GM18873 (cell line): ENCODE data around the gene OSBPL3.

Experiments used
- ATAC-seq: cut with Tn5 transposase; IDR thresholded peaks from one replicate; pipeline ENCODE4 v1.9.1; 2021; ENCODE audit warnings: mild to moderate bottlenecking, moderate library complexity, moderate number of reproducible peaks; ENCODE audit not compliant: unreplicated experiment, low FRiP score

Gene OSBPL3

DNA sequence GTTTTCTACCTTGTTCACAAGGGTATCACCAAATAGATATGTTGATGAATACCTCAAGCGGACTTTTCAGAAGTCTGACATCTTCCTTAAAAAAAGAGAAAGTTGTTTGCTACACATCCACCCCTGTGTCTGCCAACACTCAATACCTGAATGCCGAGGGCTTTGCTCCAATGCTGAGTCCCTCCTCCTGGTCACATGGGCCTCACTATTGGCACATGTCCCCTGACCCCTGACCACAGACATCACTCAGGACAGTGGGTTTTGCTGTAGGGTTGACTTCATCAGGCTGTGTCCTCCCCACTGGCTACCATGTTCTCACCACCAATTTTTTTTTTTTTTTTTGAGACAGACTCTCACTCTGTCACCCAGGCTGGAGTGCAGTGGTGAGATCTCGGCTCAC, 76.4 kb downstream of the OSBPL3 start:
- no peak for ATAC-seq

DNA sequence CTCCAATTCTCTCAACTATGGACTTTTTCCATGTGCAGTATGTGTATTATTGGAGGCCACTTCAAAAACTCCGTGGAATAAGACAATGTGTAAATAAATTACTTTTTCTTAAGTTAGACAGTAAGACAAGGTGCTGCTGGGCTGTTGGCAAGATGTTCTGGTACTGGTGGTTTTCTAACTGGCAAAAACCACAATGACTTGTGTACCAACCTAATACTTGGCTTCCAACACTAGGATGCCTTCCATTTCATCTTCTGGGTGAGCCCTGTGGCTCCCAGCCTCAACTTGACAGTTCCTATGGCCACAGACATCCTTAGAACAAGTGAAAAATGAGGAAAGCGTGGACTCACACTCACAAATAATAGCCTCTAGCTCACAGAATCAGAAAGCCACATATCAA, 77.0 kb downstream of the OSBPL3 start:
- ATAC-seq = no peak

DNA sequence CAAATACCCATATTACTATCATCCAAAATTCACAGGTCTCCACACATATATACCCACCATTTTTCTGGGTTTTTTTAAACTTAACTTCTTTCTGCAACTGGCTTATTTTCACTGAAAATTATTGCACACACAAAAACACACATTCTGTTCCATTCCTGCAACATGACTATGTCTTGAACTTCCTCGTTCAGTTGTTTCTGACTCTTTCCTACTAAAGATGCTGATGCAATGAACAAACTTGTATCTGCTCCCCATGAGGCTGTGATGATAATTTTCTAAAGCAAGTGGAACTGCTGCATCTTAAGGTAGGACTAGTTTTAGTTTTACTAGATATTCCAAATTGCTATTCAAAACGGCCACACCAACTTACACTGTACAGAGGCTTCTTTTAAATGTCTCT, 77.7 kb downstream of the OSBPL3 start:
- ATAC-seq = no peak

DNA sequence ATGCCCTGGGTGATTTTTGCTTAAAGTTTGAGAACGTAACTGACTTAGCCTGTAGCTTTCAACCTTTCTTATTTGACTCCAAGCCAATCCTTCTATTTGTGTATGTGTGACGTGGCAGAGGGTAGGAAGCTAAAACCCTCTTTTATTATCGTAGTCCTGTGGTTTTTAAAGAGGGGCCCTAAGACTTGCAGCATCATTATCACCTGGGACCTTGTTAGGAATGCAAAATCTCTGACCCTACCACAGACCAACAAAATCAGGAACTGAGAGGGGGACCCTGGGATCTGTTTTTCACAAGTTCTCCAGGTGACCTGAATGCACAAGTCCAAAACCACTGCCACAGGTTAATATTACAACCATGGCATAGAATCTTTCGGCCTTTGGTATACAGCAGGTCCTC, 80.1 kb downstream of the OSBPL3 start:
- ATAC-seq = peak; percentile 45

DNA sequence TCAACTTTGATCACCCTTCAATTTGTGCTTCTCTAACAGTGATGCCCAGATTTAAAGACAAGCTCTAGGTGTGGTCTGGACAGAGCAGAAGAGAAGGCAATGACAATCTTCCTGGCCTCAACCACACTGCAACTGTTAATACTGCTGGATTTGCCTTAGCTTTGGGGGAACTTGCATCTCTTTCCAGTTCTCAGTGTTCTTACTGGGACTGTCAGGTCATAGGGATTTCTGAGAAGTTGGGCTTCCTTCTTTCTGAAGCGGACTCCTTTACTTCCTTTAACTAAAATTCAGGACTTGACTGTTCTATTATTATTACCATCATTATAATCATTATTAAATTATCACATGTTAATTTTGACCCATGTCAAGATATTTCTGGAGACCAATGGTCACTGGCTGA, 80.8 kb downstream of the OSBPL3 start:
- no peak for ATAC-seq

DNA sequence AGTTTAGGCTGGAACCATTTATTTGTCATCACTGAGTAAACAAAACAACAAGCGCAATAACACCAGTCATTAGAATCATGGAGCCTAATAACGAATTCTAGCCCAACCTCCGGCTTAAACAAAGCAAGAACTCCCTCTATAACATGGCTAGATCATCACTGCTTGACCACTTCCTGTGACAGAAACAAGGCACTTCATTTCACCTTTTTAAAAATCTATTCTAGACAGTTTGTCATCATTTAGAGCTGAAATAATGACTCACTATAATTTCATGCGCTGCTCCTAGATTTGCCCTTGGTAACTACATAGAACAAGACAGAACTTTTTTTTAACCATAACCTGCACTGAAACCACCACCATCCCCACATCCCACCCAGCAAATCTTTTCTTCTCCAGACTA, 81.3 kb downstream of the OSBPL3 start:
- no peak for ATAC-seq

DNA sequence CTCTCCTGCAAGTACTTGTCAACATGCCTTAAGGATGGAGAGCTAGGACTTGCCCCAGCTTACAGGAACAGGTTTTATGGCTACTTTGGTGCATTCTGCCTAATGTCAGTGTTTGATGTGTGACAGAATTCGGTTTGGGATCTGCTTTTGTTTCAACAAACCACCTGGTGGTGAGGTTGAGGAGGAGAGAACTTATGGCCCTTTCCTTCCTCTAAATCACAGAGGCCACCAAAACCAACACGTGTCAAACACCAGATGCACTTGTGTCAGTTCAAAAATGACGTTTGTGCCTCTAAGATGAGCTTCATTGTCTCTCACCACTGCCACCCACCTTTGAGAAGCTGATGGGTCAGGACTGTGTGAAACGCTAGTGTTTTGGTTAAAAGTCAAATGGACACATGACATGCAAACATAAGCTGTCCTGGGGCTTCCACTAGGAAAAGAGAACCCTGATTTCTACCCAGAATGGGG, 83.9 kb downstream of the OSBPL3 start:
- ATAC-seq = peak; percentile 62

DNA sequence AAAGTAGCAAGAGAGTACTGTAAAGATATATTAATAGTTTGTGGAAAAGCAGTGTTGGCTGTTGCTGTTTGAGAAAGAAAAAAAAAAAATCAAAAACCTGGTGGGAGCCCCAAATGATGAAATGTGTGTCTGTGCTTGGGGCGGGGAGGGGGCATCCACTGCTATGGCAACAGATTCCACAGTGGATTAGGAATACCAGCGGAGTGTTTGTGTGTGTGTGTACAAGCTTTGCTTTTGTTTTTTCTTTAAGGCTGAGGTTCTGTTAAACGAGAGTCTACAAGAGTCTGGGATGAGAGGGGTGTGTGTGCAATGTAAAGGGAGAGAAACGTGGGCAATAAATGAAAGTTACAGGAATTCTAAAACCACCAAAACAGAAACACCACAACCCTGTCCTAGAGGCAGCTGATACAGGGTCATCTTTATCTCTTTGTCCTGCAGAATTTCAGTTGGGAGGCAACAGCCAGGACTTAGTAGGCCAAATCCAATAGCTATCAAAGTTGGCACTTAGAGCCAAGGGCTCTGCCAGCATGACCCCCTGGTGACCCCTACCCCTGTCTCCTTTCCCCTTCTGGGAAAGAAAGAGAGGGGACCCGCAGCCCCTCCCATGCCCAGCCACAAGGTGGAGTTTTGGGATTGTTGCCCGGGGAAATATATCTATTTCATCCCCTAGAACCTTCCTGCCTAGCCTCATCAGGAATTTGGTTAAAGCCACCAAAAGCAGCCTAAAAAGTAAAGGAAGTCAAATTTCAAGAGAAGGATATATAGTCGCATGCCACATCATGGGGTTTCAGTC, 85.4 kb downstream of the OSBPL3 start:
- no peak for ATAC-seq

DNA sequence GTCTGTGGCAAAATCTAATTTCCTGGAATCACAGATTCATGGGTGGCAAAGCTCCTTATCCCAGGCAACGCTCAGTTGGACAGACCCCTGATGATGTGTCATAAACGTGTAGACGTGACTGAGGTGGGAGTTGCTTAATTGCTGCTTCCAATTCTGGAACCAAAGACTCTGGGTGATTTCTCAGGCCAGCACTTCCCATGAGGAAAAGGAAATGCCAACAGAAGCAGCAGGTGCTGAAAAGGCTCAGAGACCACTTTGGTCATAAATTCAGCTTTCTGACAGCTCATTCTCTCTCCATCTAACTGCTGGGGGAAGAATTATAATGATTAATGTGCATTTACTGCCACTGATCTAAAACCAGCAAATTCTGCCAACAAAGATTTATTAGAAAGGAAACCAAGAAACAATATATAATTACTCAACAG, 88.7 kb downstream of the OSBPL3 start:
- ATAC-seq = no peak

DNA sequence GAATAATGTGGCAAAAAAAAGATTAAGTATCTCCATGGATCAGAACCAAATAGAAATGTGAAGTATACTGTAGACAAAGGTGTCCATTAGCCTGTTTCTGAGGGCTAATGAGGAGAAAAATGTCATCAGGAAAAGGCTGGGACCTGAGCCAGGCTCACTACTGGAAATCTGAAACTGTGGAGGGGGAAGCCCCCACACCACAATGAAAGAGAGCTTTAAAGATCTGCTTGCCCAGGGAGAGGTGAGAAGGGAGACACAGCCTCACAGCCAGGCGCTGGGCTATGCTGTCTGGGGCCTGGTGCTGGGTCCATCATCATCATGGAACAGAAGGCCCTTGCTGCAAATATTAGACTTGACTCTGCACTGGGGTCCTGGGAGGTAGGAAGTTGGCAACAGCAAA, 90.4 kb downstream of the OSBPL3 start:
- no peak for ATAC-seq

DNA sequence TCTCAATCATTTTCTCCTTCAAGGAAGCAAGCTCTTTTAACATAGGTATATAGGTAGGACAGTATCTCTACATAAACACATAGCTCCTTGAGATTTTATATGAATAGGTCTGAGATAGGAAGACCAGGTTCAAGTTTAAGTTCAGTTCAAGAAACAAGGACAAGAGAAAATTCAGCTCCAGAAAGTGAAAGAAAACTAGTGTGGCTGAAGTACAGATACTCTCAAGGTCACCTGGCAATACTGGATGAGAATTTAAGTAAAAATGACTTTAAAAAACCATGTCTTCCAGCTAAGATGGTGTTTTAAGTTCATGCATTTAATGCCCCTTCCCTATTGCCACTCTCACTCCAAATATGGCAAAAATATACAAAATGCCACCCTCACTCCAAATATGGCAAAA, 91.3 kb downstream of the OSBPL3 start:
- ATAC-seq = no peak

DNA sequence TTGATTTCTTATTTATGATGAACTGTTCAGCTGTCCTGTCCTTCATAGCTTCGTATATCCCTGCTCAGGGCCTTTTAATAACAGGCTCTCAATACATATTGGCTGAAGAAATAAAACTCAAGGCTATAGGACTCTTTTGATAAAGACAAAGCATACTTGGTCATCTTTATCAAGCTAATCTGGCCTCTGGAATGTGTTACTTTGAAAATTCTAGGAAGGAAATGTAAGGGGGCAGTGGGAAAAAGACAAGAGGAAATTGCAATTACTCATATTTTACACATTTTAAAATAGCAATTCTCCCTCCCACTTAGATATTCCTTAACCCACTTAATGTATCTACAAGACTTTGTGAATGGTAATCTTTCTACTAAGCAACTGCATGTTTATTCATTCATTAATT, 94.3 kb downstream of the OSBPL3 start:
- ATAC-seq = no peak

DNA sequence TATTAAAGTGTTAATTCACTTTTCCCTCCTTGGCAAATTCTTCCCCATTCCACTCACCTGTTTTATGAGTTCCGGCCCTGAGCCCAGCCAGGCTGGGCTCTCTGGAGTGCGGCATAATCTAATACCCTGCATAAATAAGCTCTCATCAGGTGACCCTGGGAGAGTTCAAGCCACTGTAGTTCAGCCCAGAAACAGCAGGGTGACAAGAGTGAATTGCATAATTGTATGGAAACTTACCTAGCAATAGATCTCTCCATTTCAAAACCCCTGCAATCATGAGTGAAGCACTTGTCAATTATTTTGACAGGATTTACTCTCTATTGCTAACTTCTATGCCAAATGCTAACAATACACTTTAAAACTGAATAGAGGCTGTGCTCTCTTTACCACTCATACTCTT, 94.7 kb downstream of the OSBPL3 start:
- no peak for ATAC-seq

DNA sequence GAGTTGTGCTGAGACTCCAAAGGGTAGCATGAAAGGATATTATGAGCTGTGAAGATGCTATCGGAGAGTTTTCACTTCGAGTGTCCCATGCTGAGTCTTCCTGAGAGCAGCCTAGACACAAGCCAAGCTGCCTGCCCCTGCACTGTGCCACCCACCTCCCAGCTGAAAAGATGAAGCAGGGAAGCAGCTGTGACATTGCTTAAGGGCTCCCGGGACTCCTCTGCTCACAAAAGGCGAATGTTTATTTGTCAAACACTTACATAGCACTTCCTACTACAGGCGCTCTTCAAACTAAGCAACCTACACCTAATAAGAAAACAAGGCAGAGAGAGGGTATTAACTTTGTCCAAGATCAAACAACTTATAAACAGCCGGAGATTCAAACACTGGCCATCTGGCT, 95.6 kb downstream of the OSBPL3 start:
- no peak for ATAC-seq

DNA sequence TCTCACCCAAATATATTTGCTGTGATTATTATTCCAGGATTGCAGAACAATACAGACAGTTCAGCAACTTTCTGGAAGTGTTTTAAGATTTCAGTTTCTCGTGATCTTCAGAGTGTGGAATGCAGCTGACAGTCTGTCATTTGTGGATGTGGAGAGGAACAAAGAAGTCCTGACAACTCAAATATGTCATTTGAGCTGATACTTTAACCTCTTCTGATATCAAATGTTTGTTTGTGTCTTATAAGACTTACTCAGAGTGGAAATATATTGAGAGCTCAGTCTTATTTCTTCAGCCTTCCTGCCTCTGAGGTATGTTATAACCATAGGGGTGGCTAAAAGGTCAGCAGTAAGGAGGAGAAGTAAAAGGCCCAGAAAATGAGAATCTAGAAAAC, 96.4 kb downstream of the OSBPL3 start:
- ATAC-seq = no peak

DNA sequence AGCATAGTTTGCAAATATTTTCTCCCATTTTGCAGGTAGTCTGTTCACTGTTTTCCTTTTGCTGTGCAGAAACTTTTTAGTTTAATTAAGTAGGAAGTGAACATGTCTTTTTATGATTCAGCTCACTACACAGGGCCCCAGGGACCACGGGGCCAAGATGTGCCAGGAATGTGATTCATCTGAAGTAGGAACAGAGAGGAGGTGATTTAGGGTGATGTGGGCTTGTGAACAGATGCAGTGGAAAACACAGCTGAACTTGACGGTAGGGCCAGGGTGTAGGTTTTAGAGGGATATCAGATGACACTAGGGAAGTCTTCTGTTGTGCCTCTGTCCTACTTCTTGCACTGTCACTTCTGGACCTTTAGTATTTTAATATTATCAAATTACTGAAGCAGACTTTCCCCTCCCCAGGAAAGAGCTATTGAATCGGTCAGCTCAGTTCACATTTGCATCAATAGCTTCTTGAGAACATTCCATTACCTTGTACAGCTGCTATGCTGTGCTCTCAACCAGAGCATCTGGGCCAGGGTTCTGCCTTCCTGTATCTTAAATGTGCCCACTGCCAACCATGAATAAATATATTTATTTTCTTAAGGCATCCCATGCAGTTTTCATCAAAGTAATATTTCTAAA, 96.9 kb downstream of the OSBPL3 start:
- ATAC-seq = no peak

DNA sequence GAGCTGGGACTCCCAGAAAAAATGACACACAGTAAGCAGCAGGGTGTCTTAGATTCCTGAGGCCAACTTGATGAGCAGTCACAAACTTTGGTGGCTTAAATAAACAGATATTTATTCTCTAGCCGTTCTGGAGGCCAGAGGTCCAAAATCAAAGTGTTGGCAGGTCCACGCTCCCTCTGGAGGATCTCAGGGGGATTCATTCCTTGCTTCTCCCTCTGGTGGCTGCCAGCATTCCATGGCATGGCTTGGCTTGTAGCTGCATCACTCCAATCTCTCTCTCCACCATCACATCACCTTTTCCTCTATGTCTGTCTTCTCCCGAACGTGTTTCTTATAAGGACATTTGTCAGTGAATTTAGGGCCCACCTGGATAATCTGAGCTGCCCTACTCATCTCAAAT, 98.4 kb downstream of the OSBPL3 start:
- no peak for ATAC-seq

DNA sequence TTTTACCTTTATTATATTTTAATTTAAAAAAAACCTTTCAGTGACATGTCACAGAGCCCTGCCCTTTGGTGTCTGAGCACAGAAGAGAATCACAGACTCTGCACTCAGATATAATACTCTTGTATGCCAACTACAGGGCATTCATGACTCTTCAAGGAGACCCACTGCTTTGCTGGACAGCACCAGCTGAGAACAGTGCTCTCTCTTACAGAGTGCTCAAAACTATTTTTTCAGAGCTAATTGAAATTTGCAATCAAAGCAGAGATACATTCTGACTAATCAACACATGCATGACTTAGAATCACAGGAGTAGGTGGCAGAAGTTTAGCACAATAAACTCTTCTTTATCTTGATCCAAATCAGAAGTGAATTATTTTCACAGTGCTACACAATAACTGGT, 99.1 kb downstream of the OSBPL3 start:
- ATAC-seq = no peak

DNA sequence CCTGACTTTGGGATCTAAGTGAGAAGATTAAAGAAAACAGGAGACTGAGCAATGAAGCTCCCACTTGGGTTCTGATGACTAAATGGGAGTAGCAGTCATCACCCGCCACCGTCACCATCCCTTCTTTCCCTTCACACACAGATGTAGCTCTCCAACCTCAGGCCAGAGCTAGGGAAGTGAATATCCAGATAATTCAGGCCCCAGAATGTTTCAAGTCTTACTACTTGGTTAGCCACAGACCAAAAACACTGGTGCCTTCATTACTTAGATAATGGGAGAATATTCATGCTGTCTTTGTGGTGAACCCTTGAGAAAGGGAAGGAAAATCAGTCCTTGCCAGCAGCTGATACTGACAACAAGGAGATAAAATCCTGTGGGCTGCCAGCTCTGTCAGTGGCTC, 100.7 kb downstream of the OSBPL3 start:
- ATAC-seq = no peak

DNA sequence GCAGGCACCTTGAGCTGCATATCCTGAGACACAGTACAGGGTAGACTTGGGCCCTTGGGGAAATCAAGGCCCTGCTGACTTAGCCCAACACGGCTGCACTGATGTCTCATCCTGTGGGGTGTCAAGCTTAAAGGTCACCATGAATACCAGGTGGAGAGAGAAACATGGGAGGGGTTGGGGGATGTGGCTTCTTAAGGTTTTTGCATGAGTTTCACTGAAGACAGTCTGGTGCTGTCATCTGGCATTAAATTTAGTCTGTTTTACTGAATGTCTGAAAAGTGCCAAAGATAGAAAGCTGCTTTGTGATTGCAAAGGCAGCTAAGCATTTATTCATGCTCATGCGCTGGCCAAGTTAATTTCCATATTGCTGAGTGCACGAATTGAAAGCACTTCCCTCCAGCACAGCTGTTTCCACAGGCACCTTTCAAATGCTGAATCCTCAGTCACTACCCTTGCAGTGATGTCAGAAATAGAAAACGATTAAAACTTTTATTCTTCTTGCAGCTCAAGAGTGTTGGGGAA, 102.1 kb downstream of the OSBPL3 start:
- peak; percentile 74 for ATAC-seq

DNA sequence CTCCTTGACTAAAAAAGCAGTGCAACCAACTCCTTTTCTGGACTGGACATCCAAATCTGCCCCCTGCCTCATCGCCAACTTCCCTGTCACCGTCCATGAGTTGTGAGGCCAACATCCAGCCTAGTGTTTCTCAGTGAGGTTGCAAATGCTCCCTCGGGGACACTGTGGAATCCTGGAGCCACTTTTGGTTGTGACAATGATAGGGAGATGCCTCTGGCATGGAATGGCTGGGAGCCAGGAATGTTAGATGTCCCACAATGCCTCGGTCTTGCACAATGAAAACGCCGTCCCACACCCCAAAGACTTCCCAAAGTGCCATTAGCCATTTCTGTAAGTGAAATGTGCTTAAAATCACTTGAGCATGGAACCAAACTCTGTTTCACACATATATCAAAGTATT, 105.2 kb downstream of the OSBPL3 start:
- ATAC-seq = no peak

DNA sequence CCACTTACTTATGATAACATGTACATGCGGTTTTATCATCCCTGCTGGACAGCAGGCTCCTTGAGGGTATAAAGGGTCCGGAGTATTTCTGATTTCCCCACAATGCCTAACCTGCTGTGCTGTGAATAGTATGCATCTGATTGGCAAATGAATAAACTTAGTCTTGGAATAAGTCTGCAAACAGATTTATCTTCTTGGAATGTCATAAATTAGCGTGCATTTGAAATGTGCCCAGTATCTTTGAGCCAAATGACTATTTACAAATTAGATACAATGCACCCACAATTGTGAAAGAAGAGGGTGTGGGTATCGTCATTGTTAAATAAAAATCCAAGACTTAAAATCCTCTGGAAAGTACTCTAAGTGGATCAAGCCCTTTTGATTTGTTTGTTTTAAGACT, 106.0 kb downstream of the OSBPL3 start:
- ATAC-seq = no peak
